ENCODE data around the gene SEC61A1. TPM values are rescaled to one million over a fixed set of nuclear protein-coding genes. Genes with fewer than 3 reads are reported as not detected.

SEC61A1 gene
- total RNA-seq, 1 donor from 2014 or later = 183 TPM

DNA sequence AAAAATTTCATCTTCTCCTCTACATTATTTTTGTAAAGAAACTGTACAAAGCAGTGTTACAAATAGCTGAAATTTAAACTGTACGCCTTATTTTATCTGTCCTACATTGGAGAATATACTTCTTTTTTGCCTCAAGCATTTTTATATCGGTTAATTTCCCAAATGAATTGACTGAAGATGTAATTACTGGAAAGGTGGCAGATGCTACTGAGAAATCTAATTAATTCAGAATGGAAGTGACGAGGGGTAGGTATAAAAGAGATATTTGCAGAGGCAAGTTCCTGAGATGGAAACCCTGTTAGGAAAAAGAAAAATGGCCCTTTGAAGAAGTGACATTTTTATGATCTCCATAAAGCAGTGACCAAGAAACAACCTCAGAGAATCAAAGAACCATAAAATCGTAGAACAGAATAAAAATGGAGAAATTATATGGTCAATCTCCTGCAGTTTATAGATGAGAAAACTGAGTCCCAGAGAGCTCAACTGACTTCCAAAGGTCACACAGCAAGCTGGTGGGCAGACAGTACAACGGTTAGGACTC is 51.0 kb downstream of the SEC61A1 start:
- H3K4me1 ChIP-seq = no peaks in the 10 kb centered on the region
- H3K27ac ChIP-seq = no peak overlapping the region
- H3K36me3 ChIP-seq = peaks cover 36% of the 10 kb centered on the region
- DNase-seq = no peak
- H3K9me3 ChIP-seq = no peaks in the 10 kb centered on the region
- no peaks in the 10 kb centered on the region for H3K27me3 ChIP-seq
- ATAC-seq = no peak
- TF ChIP-seq, protein P1, sequence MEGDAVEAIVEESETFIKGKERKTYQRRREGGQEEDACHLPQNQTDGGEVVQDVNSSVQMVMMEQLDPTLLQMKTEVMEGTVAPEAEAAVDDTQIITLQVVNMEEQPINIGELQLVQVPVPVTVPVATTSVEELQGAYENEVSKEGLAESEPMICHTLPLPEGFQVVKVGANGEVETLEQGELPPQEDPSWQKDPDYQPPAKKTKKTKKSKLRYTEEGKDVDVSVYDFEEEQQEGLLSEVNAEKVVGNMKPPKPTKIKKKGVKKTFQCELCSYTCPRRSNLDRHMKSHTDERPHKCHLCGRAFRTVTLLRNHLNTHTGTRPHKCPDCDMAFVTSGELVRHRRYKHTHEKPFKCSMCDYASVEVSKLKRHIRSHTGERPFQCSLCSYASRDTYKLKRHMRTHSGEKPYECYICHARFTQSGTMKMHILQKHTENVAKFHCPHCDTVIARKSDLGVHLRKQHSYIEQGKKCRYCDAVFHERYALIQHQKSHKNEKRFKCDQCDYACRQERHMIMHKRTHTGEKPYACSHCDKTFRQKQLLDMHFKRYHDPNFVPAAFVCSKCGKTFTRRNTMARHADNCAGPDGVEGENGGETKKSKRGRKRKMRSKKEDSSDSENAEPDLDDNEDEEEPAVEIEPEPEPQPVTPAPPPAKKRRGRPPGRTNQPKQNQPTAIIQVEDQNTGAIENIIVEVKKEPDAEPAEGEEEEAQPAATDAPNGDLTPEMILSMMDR (IDR thresholded peaks at IDR 0.05) = no peak
- intact Hi-C loops (cut with DNase I) = no loop called here
- no peak overlapping the region for H3K4me3 ChIP-seq

DNA sequence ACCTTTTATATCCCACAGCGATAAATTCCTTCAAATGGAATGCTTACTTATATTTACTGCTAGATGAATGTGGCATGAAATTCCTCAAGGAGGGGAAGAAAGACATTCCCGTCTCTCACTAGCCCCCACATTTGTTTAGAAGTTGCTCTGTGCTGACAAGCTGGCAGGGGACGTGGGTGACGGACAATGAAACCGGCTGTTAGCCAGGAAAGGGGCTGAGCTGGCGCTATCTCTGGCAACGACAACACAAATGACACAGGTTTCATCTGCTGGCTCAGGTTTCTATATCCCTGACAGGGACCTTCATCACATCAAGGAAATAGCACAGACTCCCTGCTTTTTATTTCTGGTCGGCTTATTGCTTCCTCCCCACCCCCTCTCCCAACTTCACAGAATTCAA is 55.6 kb downstream of the SEC61A1 start:
- Histone ChIP-seq H3K27ac (no peak overlapping the region), H3K36me3 (peaks cover 23% of the 10 kb centered on the region), H3K9me3 (no peaks in the 10 kb centered on the region), H3K4me1 (no peaks in the 10 kb centered on the region), H3K27me3 (no peaks in the 10 kb centered on the region), H3K4me3 (no peak overlapping the region)
- intact Hi-C loops (cut with DNase I) = no loop called here
- TF ChIP-seq, protein P1 (IDR thresholded peaks at IDR 0.05) = no peak
- DNase-seq (no peak), ATAC-seq (no peak)

DNA sequence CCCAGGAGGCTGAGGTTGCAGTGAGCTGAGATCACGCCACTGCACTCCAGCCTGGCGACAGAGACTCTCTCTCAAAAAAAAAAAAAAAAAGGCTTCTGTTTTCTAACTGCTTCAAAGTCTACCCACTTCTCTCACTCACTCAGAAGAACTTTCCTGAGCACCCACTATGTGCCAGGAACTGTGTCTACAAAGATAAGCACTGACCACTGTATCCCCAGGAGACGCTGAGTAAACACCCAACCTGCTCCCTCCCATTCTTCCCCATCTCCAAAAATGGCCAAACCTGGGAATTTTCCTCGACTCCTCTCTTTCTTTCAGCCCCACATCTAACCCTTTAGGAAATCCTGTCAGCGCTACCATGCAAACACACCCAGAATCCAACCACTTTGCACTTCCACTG is 58.9 kb downstream of the SEC61A1 start:
- H3K4me3 ChIP-seq = no peak overlapping the region
- TF ChIP-seq, protein P1 (IDR thresholded peaks at IDR 0.05) = no peak
- H3K4me1 ChIP-seq = no peaks in the 10 kb centered on the region
- intact Hi-C loops (cut with DNase I) = no loop called here
- DNase-seq (no peak), ATAC-seq (no peak)
- H3K27ac ChIP-seq = no peak overlapping the region
- peaks cover 22% of the 10 kb centered on the region for H3K36me3 ChIP-seq
- no peaks in the 10 kb centered on the region for H3K9me3 ChIP-seq
- H3K27me3 ChIP-seq = no peaks in the 10 kb centered on the region

DNA sequence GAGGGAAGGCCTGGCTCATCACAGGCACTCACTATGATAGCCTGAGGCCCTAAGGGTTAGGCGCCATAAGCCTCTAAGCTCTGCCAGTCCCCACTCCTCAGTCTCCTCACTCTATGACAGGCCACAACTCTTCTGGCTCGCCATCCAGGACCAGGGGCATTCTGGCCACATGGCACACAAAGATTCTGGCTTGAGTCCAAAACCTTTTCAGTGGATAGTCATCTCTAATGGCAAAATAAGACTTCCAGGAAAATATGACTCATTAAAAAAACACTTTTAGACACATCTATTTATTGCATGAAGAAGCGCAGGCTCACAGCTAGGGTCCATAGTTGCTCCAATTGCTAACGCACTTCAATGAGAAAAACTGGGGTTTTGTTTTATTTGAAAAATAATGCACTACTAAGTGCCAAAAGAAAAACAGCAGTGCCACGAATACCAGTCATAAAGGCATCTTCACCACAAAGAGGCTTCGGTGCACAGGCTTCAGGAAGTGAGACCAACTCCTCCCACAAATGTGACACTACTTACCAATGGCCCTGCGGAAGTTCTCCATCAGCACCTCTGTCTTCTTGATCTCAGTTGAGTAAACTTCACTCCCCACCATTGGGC is 60.2 kb downstream of the SEC61A1 start:
- no peaks in the 10 kb centered on the region for H3K4me1 ChIP-seq
- ATAC-seq (no peak), DNase-seq (no peak)
- intact Hi-C loops (cut with DNase I) = no loop called here
- no peak overlapping the region for H3K4me3 ChIP-seq
- H3K9me3 ChIP-seq = no peaks in the 10 kb centered on the region
- H3K36me3 ChIP-seq = peaks cover 24% of the 10 kb centered on the region
- TF ChIP-seq, protein P1 (IDR thresholded peaks at IDR 0.05) = no peak
- no peaks in the 10 kb centered on the region for H3K27me3 ChIP-seq
- H3K27ac ChIP-seq = no peak overlapping the region

DNA sequence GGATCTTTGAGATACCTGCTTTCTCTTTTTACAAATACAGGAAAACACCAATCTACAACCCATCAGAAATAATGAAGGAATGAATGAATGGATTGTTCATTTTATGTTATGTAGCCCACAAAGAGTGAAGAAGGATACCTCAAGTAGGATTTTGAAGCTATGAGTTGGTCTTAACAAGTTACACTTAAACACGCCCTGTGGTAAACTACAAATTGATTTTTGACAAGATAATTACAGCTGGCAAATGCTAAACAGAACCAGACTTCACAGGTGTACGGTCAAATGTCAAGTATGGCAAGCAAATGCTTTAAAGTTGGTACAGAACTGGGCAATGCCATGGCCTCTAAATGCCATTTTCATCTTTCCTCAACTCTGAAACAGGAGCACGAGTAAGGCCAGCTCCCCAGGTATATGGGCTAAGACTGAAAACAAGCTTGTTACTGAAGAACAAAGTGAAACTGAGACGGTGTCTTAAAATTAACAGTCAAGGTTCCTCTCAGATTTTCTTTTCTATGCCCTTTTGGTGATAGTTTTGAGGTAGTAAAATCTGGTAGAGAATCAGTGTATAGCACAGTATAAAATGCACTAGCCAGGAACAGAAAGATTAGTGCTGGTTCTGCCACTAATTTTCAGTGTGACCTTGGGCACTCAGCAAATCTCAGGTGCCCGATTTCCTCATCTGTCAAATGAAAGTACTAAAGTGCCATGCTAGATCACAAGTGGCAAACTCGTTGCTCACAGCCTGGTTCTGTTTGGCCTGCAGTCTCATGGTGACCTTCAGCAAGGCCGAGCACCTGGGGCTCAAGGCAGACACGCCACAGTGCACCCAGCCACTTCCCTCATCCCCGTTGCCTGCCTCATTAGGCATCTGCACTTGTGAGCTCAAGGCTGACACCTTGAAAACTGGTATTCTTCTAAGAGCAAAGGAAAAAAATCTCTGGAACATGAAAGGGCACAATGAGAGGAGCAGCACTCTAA is 61.9 kb downstream of the SEC61A1 start:
- TF ChIP-seq, protein P1 (IDR thresholded peaks at IDR 0.05) = no peak
- no peaks in the 10 kb centered on the region for H3K4me1 ChIP-seq
- intact Hi-C loops (cut with DNase I) = no loop called here
- DNase-seq = no peak
- no peaks in the 10 kb centered on the region for H3K9me3 ChIP-seq
- ATAC-seq = no peak
- no peaks in the 10 kb centered on the region for H3K27me3 ChIP-seq
- H3K4me3 ChIP-seq = no peak overlapping the region
- H3K36me3 ChIP-seq = peaks cover 21% of the 10 kb centered on the region
- H3K27ac ChIP-seq = no peak overlapping the region

Other genes starting within 250 kb of the SEC61A1 start
- 194 TPM for gene MGLL, start 229.9 kb upstream of the SEC61A1 start, total RNA-seq
- gene KBTBD12, start 137.2 kb upstream of the SEC61A1 start, total RNA-seq = 1.3 TPM
- 17.0 TPM for gene RUVBL1, start 71.4 kb downstream of the SEC61A1 start, total RNA-seq
- 15.3 TPM for gene EEFSEC, start 101.0 kb downstream of the SEC61A1 start, total RNA-seq

Measured in upper lobe of right lung (tissue), 1 donor.